Suprapubic skin (tissue), 4 donors: ENCODE data around the gene YEATS2. TPM values are rescaled to one million over a fixed set of nuclear protein-coding genes. Genes with fewer than 3 reads are reported as not detected.

Experiments used
- DNase-seq, 2 donors: peaks; one replicate each; pipeline ENCODE4 v3.0.0-alpha.2; 2019; ENCODE audit warnings: low spot score in 2 of 2
- H3K27ac ChIP-seq: fragments of 200-600 bp; sonication (generic); one replicate; pipeline ENCODE4 v1.5.1; 2019
- H3K27me3 ChIP-seq: fragments of 200-600 bp; sonication (generic); one replicate; pipeline ENCODE4 v1.5.1; 2019
- H3K36me3 ChIP-seq: fragments of 200-600 bp; sonication (generic); one replicate; pipeline ENCODE4 v1.5.1; 2019
- H3K4me1 ChIP-seq: fragments of 200-600 bp; sonication (generic); one replicate; pipeline ENCODE4 v1.5.1; 2019
- H3K4me3 ChIP-seq: fragments of 200-600 bp; sonication (generic); one replicate; pipeline ENCODE4 v1.5.1; 2019; ENCODE audit warnings: mild to moderate bottlenecking
- H3K9me3 ChIP-seq: fragments of 200-600 bp; sonication (generic); one replicate; pipeline ENCODE4 v1.5.1; 2019
- EP300 ChIP-seq: sonication (generic); formaldehyde crosslinking; IDR thresholded peaks from one replicate; pipeline ENCODE4 v1.6.1; 2017; ENCODE audit warnings: antibody characterized with exemption
- POLR2A ChIP-seq, 2 donors: fragments of 450-650 bp; IDR thresholded peaks; one replicate each; pipeline ENCODE4 v1.6.1; 2017; ENCODE audit warnings: antibody characterized with exemption in 2 of 2, mild to moderate bottlenecking in 2 of 2, moderate library complexity in 2 of 2
- POLR2AphosphoS5 ChIP-seq, 3 donors: sonication (generic); formaldehyde crosslinking; IDR thresholded peaks; one replicate each; pipeline ENCODE4 v1.6.1; 2017; ENCODE audit warnings: antibody characterized with exemption in 3 of 3
- WGBS: methylation state at CpG from one replicate; pipeline ENCODE4 v1.1.5; 2018; 5-methylcytosine and 5-hydroxymethylcytosine counted together
- total RNA-seq, 4 donors: library from RNA; depleted of rRNA; stranded (reverse); fragments of >200 nt; gene quantifications; one replicate each; pipeline ENCODE4 v1.1.0, GENCODE V29; 2016
- TF ChIP-seq, protein P1 (sequence below), 2 donors: fragments of 200-600 bp in 1 of 2; fragments of 450-650 bp in 1 of 2; sonication (generic) in 1 of 2; IDR thresholded peaks; one replicate each; pipeline ENCODE4 v1.5.1; 2016 to 2019; ENCODE audit warnings: antibody characterized with exemption in 2 of 2, mild to moderate bottlenecking in 1 of 2, moderate library complexity in 1 of 2

YEATS2 gene
- total RNA-seq, 4 donors from 2014 or later: 12.8 to 35.8 (median 19.7) TPM

DNA sequence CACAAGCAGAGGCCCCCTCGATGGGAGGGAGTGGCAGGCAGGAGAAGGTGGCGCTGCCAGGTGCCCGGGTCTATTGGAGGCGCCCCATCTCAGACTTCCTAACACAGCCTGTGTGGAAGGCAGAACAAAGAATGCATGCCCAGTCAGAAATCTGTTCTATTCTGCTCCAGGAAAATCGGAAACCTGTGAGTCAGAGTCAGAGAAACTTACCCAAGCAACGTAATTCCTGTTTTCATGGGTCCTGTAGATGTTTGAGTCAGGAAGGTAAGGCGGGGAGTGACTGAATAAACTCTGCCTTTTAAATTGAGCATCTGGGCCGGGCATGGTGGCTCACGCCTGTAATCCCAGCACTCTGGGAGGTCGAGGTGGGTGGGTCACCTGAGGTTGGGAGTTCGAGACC is 114.0 kb downstream of the YEATS2 start:
- H3K36me3 ChIP-seq: peaks cover 61% of the 10 kb centered on the region
- 91% methylated on average over 11 of the region's 11 CpGs for WGBS
- peak in 1 of 2 donors; percentile 48 for DNase-seq
- H3K4me3 ChIP-seq: no peak overlapping the region
- no peaks in the 10 kb centered on the region for H3K27me3 ChIP-seq
- peaks cover 11% of the 10 kb centered on the region for H3K4me1 ChIP-seq
- H3K27ac ChIP-seq: no peak overlapping the region
- no peaks in the 10 kb centered on the region for H3K9me3 ChIP-seq
- no peak for TF ChIP-seq POLR2AphosphoS5 (IDR thresholded peaks at IDR 0.05)

DNA sequence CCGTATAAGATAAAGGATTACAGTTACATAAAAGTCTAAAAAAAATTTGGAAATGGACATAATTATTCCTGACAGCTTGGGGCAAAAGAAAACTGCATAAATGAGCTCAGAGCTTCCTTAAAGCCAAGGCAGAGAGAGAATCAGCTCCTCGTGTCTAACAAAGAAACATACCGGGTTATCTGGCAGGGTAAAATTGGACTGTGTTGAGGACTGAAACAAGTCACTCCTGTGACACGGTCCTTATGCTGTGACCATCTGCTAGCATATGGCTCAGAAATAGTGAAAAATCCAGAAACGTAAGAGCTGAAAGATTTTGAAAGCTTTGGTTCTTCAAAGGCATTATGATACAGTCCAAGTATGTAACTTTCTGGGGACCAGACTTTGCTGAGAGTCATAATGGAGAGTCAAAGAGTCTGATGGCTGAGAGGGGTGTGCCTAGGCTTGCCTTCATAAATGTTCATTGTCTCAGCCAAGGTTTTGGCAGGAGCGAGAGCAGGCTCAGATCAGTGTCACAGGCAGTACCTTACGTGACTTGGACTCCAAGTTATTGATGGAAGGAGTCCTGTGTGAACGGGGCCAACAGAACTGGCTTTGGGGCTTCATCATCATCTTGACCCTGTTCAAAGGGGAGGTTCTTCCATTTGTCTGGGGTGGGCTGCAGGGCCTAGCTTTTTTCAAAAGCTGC is 115.3 kb downstream of the YEATS2 start:
- Histone ChIP-seq H3K27me3 (no peaks in the 10 kb centered on the region), H3K36me3 (peaks cover 53% of the 10 kb centered on the region), H3K4me1 (peaks cover 11% of the 10 kb centered on the region), H3K27ac (no peak overlapping the region), H3K9me3 (no peaks in the 10 kb centered on the region), H3K4me3 (no peak overlapping the region)
- no peak for DNase-seq
- no peak for TF ChIP-seq POLR2A (IDR thresholded peaks at IDR 0.05)
- no peak for TF ChIP-seq EP300
- TF ChIP-seq, protein P1, sequence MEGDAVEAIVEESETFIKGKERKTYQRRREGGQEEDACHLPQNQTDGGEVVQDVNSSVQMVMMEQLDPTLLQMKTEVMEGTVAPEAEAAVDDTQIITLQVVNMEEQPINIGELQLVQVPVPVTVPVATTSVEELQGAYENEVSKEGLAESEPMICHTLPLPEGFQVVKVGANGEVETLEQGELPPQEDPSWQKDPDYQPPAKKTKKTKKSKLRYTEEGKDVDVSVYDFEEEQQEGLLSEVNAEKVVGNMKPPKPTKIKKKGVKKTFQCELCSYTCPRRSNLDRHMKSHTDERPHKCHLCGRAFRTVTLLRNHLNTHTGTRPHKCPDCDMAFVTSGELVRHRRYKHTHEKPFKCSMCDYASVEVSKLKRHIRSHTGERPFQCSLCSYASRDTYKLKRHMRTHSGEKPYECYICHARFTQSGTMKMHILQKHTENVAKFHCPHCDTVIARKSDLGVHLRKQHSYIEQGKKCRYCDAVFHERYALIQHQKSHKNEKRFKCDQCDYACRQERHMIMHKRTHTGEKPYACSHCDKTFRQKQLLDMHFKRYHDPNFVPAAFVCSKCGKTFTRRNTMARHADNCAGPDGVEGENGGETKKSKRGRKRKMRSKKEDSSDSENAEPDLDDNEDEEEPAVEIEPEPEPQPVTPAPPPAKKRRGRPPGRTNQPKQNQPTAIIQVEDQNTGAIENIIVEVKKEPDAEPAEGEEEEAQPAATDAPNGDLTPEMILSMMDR (IDR thresholded peaks at IDR 0.05): no peak
- 45% methylated on average over 7 of the region's 8 CpGs for WGBS

DNA sequence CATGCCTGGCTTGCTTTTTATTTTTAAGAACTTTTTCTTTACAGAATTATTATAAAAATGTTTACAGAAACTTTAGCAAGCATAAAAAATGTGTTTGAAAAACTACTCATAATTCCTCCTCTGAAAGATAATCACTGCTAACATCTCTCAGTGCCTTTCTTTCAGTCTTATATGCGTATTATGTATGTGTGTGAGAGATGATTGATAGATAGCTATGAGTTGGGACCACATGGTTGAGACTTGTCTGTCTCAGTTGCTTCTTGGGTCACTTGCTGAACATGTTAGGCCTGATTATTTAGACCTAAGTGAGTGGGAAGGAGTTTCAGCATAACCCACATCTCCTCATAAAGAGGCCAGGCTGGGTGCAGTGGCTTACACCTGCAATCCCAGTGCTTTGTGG is 116.6 kb downstream of the YEATS2 start:
- no peaks in the 10 kb centered on the region for H3K27me3 ChIP-seq
- H3K27ac ChIP-seq: no peak overlapping the region
- no peak overlapping the region for H3K4me3 ChIP-seq
- no peaks in the 10 kb centered on the region for H3K9me3 ChIP-seq
- H3K4me1 ChIP-seq: peaks cover 11% of the 10 kb centered on the region
- 51% methylated on average over 1 of the region's 1 CpG for WGBS
- DNase-seq: no peak
- TF ChIP-seq EP300 (no peak), POLR2AphosphoS5 (IDR thresholded peaks at IDR 0.05) (no peak), POLR2A (IDR thresholded peaks at IDR 0.05) (no peak)
- TF ChIP-seq, protein P1 (IDR thresholded peaks at IDR 0.05): no peak
- H3K36me3 ChIP-seq: peaks cover 40% of the 10 kb centered on the region

DNA sequence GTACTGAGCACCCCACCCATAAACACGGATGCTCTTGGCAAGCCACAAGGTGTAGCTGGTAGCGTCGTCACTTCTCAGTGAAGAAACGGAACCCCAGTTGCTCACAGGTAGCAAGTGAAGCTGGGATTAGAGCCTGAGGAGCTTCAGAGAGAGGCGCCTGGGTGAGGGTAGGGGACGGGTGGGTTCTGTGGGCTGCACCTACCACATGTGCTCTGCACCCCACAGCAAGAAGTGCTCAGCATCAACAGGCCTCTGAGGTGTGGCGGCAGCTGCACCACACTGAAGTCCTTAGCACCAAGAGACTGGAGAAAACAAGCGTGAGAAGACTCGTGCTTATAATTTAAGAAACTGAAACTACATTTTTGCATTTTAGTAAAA is 118.0 kb downstream of the YEATS2 start:
- no peak for TF ChIP-seq POLR2AphosphoS5 (IDR thresholded peaks at IDR 0.05)
- TF ChIP-seq, protein P1 (IDR thresholded peaks at IDR 0.05): no peak
- TF ChIP-seq POLR2A (IDR thresholded peaks at IDR 0.05): no peak
- TF ChIP-seq EP300: no peak
- DNase-seq: no peak
- H3K36me3 ChIP-seq: peaks cover 27% of the 10 kb centered on the region
- no peaks in the 10 kb centered on the region for H3K27me3 ChIP-seq
- H3K27ac ChIP-seq: no peak overlapping the region
- 72% methylated on average over 9 of the region's 9 CpGs for WGBS
- no peaks in the 10 kb centered on the region for H3K9me3 ChIP-seq
- peaks cover 11% of the 10 kb centered on the region for H3K4me1 ChIP-seq
- H3K4me3 ChIP-seq: no peak overlapping the region

DNA sequence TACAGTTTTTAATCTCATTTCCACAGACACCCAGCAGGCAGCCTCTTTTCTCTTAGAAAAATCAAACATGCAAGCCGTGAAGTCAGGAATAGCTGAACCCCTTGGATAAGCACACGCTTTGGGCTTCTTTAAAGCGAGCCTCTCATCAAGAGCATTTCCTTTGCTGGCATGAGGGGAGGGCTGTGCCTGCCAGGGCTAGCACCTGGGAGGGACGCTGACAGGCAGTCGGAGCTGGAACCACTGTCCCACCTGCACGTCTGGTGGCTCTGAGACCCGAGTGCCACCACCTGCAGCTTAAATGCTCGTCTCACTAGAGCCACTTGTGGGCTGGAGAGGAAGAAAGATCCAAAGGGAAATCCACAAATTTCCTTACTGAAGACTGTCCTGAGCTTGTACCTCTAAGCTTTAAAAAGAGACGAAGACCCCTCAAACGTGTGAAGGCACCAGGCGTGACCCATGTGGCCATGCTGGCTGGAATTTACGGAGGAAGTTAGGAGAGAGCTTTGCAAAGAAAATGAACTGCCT is 118.4 kb downstream of the YEATS2 start:
- WGBS: 82% methylated on average over 12 of the region's 12 CpGs
- peaks cover 11% of the 10 kb centered on the region for H3K4me1 ChIP-seq
- no peaks in the 10 kb centered on the region for H3K27me3 ChIP-seq
- TF ChIP-seq, protein P1 (IDR thresholded peaks at IDR 0.05): no peak
- TF ChIP-seq POLR2A (IDR thresholded peaks at IDR 0.05) (no peak), EP300 (no peak), POLR2AphosphoS5 (IDR thresholded peaks at IDR 0.05) (no peak)
- H3K36me3 ChIP-seq: peaks cover 22% of the 10 kb centered on the region
- DNase-seq: no peak
- H3K4me3 ChIP-seq: no peak overlapping the region
- H3K27ac ChIP-seq: no peak overlapping the region
- no peaks in the 10 kb centered on the region for H3K9me3 ChIP-seq
